DMS153 (cell line): ENCODE data around the gene GPRC5C.

Source experiments
- DNase-seq: peaks from one replicate; lab custom pipeline; 2025; lab: John Stamatoyannopoulos, UW

The GPRC5C gene

DNA sequence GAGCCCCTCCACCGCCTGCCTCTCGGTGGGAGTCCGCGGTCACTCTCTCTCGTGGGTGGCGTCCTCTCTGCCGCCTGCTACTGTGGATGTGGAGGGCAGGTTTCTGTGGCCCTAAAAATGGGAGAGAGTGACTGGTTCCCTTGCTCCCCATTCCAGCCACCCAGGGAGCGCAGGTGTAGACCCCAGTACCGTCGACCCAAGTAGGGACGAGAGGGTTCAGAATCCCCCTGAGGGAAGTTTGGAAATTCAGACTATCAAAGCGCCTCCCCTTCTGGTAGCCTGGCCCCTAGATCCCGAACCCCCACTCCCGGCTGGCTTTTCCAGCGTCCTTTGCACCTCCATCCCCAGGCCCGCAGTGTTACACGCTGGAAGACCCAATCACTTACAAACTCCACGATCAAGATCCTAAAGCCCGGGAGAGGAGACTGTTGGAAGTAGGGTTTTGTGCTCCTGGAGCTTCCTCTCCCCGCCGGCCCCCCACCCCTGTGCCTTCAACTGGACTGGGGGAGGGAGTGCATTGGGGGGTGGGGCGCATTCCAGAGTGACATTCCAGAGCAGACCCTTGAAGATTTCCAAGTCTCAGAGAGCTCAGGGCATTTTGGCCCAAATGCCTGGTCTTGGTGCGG, 991 bp downstream of the GPRC5C start:
- DNase-seq: no peak

DNA sequence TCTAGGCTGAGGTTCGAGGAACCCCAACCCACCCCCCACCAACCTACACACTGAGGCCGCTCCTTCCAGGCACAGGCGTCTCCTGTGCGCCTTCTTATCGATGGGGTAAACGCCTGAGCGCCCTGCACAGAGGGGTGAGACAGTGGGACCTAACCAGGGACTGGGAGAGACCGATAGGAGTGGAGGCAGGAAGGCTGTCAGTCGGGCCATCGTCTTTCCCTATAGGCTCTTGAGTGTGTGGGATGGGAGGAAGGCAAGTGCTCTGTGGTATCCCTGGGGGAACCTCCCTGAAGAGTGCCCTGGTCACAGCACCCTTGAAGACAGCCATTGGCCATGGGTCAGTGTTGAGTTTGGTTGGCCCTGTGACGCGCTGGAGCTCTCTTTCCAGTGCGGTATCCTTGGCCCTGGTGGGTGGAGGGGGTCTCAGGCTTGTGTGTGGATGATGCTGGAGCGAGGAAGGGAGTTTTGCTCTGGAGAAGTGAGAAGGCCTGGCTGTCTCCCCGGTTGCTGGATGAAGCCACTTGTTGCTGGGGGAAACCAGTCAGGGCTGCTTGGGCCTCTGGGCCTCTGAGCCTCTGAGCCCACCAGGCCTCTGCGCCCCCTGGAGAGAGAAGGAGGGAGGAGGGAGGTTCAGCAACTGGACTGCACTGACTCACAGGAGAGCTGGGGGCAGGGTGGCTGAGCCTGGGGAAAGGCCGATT, 1.7 kb downstream of the GPRC5C start:
- DNase-seq: no peak

DNA sequence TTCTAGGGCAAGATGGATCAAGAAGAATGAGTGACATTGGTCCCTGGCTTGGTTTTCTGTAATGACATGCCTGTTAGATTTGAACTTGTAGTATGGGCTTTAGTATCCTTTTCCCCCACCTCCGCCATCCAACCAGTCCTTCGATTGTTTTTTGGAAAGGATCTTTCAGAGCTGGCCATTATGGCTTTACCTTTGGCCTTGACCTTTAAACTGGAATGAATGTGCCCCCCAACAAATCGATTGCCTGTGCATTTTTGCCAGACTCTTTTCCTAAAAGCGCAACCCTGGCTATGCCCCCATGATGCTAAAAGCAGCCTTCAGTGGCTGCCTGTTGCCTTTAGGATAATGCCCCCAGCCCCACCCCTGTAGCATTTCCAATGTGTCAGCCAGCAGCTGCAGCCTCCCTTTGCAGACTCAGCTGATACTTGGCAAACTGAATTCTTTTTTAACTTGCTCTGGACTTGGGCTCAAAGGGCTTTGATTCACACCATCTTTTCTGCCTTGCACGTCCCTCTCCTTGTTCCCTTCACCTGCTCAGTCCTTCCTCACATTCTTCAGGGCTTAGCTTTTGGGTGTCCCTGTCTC, 4.0 kb downstream of the GPRC5C start:
- DNase-seq: no peak

DNA sequence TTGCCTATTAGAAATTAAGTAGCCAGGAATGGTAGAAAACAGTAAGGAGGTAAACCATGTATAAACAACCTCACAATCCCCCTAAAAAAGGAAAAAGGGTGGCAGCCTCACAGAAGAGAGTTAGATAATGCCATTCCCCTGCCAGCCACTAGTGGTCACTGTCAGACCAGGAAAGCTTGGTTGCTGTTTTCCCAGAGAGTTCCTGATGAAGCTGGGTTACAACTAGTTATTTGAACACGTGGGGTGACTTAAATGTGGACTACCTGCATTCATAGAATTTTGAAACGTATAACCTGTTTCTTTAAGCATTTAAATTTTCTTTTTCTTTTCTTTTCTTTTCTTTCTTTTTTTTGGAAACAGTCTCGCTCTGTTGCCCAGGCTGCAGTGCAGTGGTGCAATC, 5.8 kb downstream of the GPRC5C start:
- DNase-seq: no peak

DNA sequence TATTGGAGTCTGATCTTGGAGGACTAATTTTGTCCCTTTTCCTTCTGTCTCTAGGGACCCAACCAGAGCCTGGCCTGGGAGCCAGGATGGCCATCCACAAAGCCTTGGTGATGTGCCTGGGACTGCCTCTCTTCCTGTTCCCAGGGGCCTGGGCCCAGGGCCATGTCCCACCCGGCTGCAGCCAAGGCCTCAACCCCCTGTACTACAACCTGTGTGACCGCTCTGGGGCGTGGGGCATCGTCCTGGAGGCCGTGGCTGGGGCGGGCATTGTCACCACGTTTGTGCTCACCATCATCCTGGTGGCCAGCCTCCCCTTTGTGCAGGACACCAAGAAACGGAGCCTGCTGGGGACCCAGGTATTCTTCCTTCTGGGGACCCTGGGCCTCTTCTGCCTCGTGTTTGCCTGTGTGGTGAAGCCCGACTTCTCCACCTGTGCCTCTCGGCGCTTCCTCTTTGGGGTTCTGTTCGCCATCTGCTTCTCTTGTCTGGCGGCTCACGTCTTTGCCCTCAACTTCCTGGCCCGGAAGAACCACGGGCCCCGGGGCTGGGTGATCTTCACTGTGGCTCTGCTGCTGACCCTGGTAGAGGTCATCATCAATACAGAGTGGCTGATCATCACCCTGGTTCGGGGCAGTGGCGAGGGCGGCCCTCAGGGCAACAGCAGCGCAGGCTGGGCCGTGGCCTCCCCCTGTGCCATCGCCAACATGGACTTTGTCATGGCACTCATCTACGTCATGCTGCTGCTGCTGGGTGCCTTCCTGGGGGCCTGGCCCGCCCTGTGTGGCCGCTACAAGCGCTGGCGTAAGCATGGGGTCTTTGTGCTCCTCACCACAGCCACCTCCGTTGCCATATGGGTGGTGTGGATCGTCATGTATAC, 8.0 kb downstream of the GPRC5C start:
- no peak for DNase-seq

DNA sequence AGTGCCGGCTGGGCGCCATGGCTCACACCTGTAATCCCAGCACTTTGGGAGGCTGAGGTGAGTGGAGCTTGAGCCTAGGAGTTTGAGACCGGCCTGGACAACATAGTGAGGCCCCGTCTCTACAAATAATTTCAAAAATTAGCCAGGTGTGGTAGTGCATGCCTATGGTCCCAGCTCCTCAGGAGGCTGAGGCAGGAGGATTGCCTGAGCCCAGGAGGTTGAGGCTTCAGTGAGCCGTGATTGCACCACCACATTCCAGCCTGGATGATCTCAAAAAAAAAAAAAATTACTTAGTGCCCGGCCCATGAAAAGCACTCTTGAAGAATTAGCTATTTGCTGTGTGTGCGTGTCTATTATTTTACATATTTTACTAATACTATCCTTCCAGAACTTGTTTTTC, 9.6 kb downstream of the GPRC5C start:
- no peak for DNase-seq

DNA sequence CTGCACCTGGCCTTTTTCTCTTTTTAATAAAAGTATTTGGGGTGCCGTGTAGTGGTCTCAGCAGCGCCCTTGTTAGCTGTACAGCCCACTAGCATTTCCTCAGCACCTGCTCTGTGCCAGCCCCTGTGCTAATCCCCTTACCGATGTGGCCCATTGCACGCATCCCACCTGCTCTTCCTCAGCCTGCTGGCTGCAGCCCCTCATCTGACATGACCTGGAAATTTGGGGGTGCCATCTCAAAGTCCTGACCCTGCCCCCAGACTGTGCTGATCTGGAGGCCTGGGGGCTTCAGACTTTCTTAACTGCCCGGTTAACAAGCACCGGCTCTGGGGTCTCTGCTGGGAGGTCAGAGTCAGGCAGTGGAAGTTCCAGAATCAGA, 10.4 kb downstream of the GPRC5C start:
- DNase-seq: no peak

DNA sequence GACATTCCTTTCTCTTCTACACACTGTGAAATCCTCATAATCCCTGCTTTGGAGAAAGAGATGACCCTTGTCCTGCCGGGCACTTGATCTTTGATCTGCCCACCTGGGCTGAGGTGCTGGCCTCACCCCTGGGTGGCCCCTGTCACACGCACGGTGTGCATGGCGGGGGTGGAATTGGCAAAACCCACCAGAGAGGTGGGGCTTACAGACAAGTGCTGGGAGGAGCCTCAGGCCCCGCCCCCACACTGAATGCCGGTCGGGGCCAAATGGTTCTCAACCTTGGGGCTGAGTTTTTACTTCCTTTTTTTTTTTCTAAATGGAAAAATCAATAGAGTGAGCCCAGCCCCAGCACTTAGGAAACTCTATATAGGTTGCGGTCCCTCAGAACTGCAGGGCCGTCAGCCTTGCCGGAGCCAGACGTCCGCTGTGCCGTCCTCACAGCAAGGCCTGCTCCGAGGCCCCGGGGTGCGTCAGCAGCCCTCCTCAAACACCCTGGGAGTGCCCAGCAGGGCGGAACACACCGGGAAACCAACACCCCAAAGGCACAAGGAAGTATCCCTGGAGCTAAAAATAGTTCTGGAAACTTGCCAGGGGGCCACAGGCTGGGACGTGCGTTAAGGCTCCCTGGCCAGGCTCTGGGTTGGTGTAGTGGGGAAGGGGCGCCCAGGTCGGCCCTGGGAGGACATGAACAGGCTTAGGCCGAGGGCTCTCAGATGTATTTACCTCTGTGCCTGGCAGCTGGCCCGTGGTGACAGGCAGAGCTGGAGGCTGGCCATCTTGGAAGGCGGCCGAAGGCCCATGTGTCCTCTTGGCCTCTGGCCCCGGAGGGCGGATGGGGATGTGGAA, 11.0 kb downstream of the GPRC5C start:
- peak; percentile 93 for DNase-seq

DNA sequence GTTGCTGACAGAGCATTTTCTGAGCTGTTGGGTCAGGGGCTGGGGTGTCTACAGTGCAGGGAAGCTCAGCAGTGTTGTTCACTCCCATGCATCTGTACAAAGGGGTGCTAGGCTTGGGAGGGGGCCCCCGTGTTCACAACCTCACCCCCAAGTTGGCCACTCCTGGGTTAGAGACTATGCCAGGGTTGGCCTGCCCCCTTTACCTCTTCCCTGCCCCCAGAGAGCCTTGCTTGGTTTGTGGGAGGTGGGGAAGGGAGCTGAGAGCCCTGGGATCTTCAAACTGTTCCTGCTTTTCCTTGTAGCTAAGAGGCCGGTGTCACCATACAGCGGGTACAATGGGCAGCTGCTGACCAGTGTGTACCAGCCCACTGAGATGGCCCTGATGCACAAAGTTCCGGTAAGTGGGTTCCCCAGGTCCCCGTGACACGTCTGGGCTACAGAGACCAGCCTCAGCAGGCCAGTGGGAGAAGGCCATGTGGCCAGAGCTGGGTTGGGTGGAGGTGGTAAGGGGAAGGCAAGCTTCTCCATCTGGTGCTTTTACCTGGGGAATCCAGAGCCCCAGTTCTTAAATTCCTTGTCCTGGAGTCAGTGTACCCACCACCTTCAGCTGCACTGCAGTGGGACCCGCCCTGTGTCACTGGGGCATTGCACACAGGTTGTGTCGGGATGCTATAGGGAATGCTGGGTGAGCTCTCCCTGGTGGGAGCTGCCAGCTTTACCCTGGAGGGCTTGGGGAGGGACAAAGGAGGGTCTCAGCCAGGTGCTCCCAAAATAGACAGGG, 11.8 kb downstream of the GPRC5C start:
- no peak for DNase-seq

DNA sequence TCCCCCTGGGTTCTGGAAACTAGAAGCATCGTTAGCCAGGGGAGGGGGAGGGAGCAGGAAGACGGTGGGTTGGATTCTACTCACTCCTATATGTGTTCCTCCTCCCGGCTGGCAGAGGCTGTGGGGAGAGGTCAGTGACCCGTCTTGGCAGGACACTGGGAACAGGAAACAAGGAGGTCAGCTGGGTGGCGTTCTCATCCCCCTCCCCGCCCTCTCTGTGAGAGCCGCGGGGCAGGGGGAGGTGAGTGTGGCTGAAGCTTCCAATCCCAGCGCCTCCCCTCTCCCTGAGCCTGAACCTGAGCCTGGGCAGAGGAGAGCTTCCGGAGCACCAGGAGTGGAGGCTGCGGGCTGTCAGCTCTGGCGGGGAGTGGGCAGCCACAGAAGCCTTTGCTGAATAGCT, 12.5 kb downstream of the GPRC5C start:
- DNase-seq: no peak

DNA sequence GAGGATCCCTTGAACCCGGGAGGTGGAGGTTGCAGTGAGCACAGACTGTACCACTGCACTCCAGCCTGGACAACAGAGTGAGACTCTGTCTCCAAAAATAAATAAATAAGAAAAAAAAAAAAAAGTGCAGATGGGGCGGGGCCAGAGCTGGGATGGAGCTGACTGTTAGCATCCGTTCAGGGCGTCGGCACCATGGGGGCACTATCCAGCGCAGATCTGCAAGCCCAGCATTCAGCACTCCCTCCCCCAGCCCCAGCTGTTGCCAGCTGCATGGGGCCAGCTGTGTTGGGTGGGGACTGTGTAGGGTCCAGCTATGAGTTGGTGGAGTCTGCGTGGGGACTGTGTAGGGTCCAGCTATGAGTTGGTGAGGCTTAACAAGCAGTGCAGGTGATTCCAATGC, 13.3 kb downstream of the GPRC5C start:
- DNase-seq: no peak

DNA sequence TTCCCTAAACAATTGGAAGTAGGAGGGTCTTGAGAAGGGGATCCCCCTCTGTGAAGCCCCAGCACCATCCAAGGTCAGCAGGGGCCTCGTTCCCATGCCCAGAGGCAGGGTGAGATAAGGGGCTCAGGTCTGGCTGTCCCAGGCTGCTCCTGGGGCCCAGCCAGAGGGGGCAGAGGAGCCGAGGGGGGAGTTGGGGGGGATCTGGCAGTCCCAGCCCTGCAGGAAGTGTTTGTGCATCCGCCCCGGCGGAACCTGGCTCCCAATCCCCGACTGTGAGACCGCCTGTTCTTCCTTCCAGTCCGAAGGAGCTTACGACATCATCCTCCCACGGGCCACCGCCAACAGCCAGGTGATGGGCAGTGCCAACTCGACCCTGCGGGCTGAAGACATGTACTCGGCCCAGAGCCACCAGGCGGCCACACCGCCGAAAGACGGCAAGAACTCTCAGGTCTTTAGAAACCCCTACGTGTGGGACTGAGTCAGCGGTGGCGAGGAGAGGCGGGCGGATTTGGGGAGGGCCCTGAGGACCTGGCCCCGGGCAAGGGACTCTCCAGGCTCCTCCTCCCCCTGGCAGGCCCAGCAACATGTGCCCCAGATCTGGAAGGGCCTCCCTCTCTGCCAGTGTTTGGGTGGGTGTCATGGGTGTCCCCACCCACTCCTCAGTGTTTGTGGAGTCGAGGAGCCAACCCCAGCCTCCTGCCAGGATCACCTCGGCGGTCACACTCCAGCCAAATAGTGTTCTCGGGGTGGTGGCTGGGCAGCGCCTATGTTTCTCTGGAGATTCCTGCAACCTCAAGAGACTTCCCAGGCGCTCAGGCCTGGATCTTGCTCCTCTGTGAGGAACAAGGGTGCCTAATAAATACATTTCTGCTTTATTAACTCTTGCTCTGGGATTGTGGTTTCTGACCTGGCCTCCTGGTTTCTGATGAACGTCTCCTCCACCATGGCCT, 14.9 kb downstream of the GPRC5C start:
- DNase-seq: no peak

DNA sequence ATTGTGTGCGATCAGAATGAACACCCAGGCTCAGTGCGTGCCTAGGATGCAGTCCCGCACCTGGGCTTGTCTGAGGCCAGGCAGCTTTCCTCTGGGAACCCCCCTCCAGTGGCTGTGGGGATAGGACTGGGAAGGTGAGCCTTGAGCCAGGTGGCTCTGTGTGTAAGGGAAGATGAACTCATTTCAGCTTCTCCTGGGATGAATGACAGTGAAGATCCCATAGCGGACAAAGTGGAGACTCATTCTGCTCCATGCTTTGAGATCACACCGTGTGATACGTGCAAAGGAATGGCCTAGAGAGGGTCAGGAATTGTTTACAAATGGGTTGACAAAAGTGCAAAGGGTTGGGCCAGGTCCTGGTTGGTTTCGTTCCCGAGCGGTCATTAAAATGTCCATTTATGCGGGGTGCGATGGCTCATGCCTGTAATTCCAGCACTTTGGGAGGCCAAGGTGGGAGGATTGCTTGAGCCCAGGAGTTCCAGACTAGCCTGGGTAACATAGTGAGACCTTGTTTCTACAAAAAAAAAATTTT, 15.8 kb downstream of the GPRC5C start:
- no peak for DNase-seq

DNA sequence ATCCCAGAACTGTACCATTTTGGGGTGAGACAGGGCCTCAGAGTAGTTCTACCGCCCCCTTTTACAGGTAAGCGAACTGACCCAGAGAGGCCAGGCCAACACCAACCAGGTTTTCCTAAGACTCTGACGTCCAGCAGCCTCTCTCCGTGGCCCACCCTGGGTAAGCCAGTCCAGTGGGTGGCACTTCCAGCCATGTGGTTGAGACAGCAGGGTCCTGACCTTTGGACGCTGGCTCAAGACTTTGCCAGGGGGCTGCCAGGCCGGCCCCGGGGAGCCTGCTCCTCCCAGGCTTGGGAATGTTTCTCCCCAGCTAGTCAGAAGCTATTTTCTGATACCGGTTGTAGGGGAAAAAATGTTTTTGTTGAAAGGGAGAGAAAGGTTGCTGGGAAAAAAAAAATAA, 16.9 kb downstream of the GPRC5C start:
- DNase-seq: no peak

DNA sequence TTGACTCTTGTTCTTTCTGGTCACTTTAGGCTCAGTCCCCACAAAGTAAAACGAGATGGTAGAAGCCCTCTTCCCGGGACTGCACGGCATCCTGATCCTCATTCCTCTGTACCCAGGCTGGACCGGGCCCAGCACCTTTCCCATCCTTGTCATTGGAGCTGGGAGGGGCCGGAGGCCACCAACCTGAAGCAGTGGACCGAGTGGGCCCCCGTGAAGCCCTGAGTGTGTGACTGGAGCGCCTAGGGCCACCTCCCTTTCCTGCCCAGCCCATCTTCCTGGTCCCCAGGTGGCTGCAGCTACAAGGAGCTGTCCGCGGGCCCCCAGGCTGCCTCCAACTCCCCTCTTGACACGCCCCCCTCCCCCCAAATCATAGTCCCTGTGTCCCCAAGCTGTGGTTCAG, 17.4 kb downstream of the GPRC5C start:
- DNase-seq: no peak

DNA sequence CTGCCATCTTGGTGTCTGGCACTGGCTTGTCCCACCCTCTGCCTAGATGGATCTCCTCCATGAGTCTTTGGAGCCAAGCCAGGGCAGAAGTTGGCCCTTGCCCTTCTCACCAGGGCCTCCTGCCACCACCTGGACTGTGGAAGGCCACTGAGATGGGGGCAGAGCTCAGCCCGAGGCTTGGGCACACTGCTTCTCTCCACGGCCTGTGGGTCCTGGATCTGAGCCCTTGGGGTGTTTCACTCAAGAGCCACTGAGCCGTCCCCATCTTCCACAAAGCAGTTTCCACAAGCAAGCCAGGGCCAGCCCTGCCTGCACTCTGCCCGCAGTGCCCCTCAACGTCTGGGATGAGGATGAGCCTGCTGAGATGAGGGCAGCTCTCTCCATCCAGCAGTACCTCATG, 17.9 kb downstream of the GPRC5C start:
- no peak for DNase-seq

DNA sequence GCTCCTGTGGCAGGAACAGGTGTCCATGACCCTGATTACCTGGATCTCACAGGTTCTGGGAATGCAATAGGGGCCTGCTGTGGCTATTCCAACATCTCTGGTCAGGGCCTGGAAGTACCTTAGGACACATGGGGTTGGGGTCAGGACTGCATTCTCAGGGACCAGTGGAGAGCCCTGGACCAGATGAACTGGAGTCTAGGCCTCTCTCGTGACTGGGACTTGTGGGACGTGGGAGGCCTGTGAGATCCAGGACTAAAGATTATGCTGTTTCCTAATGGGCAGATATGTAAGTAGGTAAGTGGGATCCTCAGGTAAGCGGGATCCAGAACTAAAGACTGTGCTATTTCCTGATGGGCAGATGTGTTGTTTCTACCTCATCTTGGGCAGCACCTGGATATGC, 18.3 kb downstream of the GPRC5C start:
- DNase-seq: no peak

DNA sequence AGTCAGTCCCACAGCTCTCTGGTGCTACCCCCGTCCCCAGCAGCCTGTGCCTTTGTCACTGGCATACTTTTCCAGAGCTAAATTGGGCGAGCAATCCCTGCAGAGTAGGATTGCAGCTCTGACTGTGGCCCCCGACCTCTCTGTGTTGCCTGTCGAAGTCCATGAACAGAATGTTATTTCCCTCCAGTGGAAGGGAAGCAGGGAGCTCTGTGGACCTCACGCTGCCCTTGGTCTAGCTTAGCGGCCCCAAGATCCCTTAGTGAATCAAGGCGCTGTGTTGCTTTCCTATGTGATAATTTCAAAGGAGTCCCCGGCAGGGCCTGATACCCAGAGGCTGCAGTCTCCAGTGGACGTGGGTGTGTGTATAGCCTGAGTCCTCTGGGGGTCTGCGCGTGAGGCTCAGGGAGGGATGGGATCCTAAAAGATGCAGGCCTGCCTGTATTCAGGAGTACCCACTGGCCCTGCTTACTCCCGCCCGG, 19.1 kb downstream of the GPRC5C start:
- DNase-seq: no peak

DNA sequence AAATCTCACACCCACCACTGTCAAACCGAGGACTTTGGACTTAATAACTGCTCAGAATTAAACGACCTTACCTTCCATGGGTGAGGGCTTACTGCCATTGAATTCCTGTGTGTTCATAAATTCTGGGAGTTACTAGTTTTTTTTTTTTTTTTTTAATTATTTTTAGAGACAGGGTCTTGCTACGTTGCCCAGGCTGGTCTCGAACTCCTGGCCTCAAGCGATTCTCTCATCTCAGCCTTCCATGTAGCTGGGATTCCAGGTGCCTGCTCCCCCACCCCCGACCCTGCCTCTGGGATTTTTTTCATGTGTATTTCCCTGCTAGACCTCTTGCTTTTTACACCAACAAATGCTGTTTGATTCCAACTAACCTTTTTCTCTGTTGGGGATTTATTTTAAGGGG, 19.7 kb downstream of the GPRC5C start:
- no peak for DNase-seq
